SJSA1 (cell line): ENCODE results near the gene NHS. TPM values are rescaled to one million over a fixed set of nuclear protein-coding genes. Genes with fewer than 3 reads are reported as not detected.

ENCODE experiments used
- DNase-seq, 2 experiments: peaks; one replicate each; pipeline ENCODE4 v3.0.0-alpha.2; 2015 to 2020; ENCODE audit warnings: low spot score in 2 of 2, low read depth in 1 of 2
- H3K27ac ChIP-seq: fragments of 250-450 bp; sonication (Bioruptor Pico); 2 replicates; pipeline ENCODE4 v1.5.1; 2020; ENCODE audit warnings: mild to moderate bottlenecking, moderate library complexity
- H3K27me3 ChIP-seq: fragments of 250-450 bp; sonication (Bioruptor Pico); replicated peaks from 2 replicates; pipeline ENCODE4 v1.5.1; 2020; ENCODE audit warnings: mild to moderate bottlenecking, moderate library complexity
- H3K36me3 ChIP-seq: fragments of 250-450 bp; sonication (Bioruptor Pico); 2 replicates; pipeline ENCODE4 v1.5.1; 2020; ENCODE audit warnings: mild to moderate bottlenecking
- H3K4me1 ChIP-seq: fragments of 250-450 bp; sonication (Bioruptor Pico); replicated peaks from 2 replicates; pipeline ENCODE4 v1.6.1; 2021; ENCODE audit warnings: mild to moderate bottlenecking
- H3K4me3 ChIP-seq: fragments of 250-450 bp; sonication (Bioruptor Pico); 2 replicates; pipeline ENCODE4 v1.5.1; 2020; ENCODE audit warnings: mild to moderate bottlenecking
- H3K9me3 ChIP-seq: fragments of 250-450 bp; sonication (Bioruptor Pico); replicated peaks from 2 replicates; pipeline ENCODE4 v1.5.1; 2020; ENCODE audit warnings: mild to moderate bottlenecking
- total RNA-seq: library from RNA; depleted of rRNA; stranded (reverse); fragments of >200 nt; shearing (Covaris generic); gene quantifications from 2 replicates; pipeline ENCODE4 v1.2.3, GENCODE V29; 2014

NHS gene
- total RNA-seq, 1 experiment from 2014 or later, result 2.6 TPM

- peak overlapping the region; percentile 75 for H3K4me3 ChIP-seq
- H3K27me3 ChIP-seq, result no peaks in the 10 kb centered on the region
- H3K36me3 ChIP-seq, result no peaks in the 10 kb centered on the region
- no peak for DNase-seq
- H3K9me3 ChIP-seq, result no peaks in the 10 kb centered on the region
- H3K4me1 ChIP-seq, result 0 out of 2 replicates have a peak, but pooled peaks cover 3% of the 10 kb centered on the region
- H3K27ac ChIP-seq, result peak overlapping the region; percentile 93
These were observed 362.6 kb downstream of the NHS start for GRCh38 chrX:17737710-17737985.

GRCh38 chrX:17737986-17738713 is 363.1 kb downstream of the NHS start:
- Histone ChIP-seq H3K27me3 (no peaks in the 10 kb centered on the region), H3K27ac (peak overlapping the region; percentile 93), H3K36me3 (no peaks in the 10 kb centered on the region), H3K4me3 (peak overlapping the region; percentile 75), H3K9me3 (no peaks in the 10 kb centered on the region), H3K4me1 (0 out of 2 replicates have a peak, but pooled peaks cover 3% of the 10 kb centered on the region)
- DNase-seq, result peak; percentile 48 to 52

GRCh38 chrX:17738737-17739535 is 363.9 kb downstream of the NHS start:
- DNase-seq, result peak in 1 of 2 experiments; percentile 3
- H3K4me3 ChIP-seq, result peak overlapping the region; percentile 75
- H3K27ac ChIP-seq, result peak overlapping the region; percentile 93
- no peaks in the 10 kb centered on the region for H3K9me3 ChIP-seq
- H3K27me3 ChIP-seq, result no peaks in the 10 kb centered on the region
- H3K36me3 ChIP-seq, result no peaks in the 10 kb centered on the region
- H3K4me1 ChIP-seq, result peaks cover 7% of the 10 kb centered on the region

- no peak for DNase-seq
- H3K4me3 ChIP-seq, result no peak overlapping the region
- peaks cover 8% of the 10 kb centered on the region for H3K4me1 ChIP-seq
- H3K27me3 ChIP-seq, result no peaks in the 10 kb centered on the region
- no peaks in the 10 kb centered on the region for H3K9me3 ChIP-seq
- no peak overlapping the region for H3K27ac ChIP-seq
- no peaks in the 10 kb centered on the region for H3K36me3 ChIP-seq
These were observed 365.4 kb downstream of the NHS start for GRCh38 chrX:17740137-17741122.

GRCh38 chrX:17741123-17741511 is 366.1 kb downstream of the NHS start:
- DNase-seq, result no peak
- Histone ChIP-seq H3K27ac (no peak overlapping the region), H3K4me3 (no peak overlapping the region), H3K27me3 (no peaks in the 10 kb centered on the region), H3K36me3 (no peaks in the 10 kb centered on the region), H3K9me3 (no peaks in the 10 kb centered on the region), H3K4me1 (peaks cover 8% of the 10 kb centered on the region)

- no peak overlapping the region for H3K27ac ChIP-seq
- H3K36me3 ChIP-seq, result no peaks in the 10 kb centered on the region
- peaks cover 5% of the 10 kb centered on the region for H3K4me1 ChIP-seq
- no peaks in the 10 kb centered on the region for H3K9me3 ChIP-seq
- DNase-seq, result no peak
- no peak overlapping the region for H3K4me3 ChIP-seq
- no peaks in the 10 kb centered on the region for H3K27me3 ChIP-seq
These were observed 368.9 kb downstream of the NHS start for GRCh38 chrX:17743913-17744312.

GRCh38 chrX:17744896-17745523 is 370.0 kb downstream of the NHS start:
- DNase-seq, result no peak
- H3K27me3 ChIP-seq, result no peaks in the 10 kb centered on the region
- peaks cover 5% of the 10 kb centered on the region for H3K4me1 ChIP-seq
- peaks cover 2% of the 10 kb centered on the region; the same call in 1 of the 2 replicates for H3K36me3 ChIP-seq
- H3K4me3 ChIP-seq, result no peak overlapping the region
- H3K9me3 ChIP-seq, result no peaks in the 10 kb centered on the region
- no peak overlapping the region for H3K27ac ChIP-seq

- Histone ChIP-seq H3K4me1 (peaks cover 5% of the 10 kb centered on the region), H3K4me3 (no peak overlapping the region), H3K9me3 (no peaks in the 10 kb centered on the region), H3K27ac (no peak overlapping the region), H3K27me3 (no peaks in the 10 kb centered on the region), H3K36me3 (peaks cover 6% of the 10 kb centered on the region; the same call in 1 of the 2 replicates)
- no peak for DNase-seq
These were observed 372.7 kb downstream of the NHS start for GRCh38 chrX:17747692-17748091.

GRCh38 chrX:17748684-17749083 is 373.7 kb downstream of the NHS start:
- H3K9me3 ChIP-seq, result no peaks in the 10 kb centered on the region
- H3K27ac ChIP-seq, result no peak overlapping the region
- DNase-seq, result no peak
- no peaks in the 10 kb centered on the region for H3K27me3 ChIP-seq
- no peak overlapping the region for H3K4me3 ChIP-seq
- peaks cover 3% of the 10 kb centered on the region for H3K4me1 ChIP-seq
- peaks cover 6% of the 10 kb centered on the region; the same call in 1 of the 2 replicates for H3K36me3 ChIP-seq

GRCh38 chrX:17750436-17750835 is 375.4 kb downstream of the NHS start:
- Histone ChIP-seq H3K4me1 (no peaks in the 10 kb centered on the region), H3K36me3 (peaks cover 6% of the 10 kb centered on the region; the same call in 1 of the 2 replicates), H3K27ac (no peak overlapping the region), H3K4me3 (no peak overlapping the region), H3K27me3 (no peaks in the 10 kb centered on the region), H3K9me3 (no peaks in the 10 kb centered on the region)
- DNase-seq, result no peak

- Histone ChIP-seq H3K4me3 (no peak overlapping the region), H3K4me1 (no peaks in the 10 kb centered on the region), H3K27ac (no peak overlapping the region), H3K36me3 (no peaks in the 10 kb centered on the region), H3K9me3 (no peaks in the 10 kb centered on the region), H3K27me3 (no peaks in the 10 kb centered on the region)
- DNase-seq, result no peak
These were observed 383.4 kb downstream of the NHS start for GRCh38 chrX:17758382-17758781.

- no peaks in the 10 kb centered on the region for H3K27me3 ChIP-seq
- H3K4me3 ChIP-seq, result no peak overlapping the region
- no peaks in the 10 kb centered on the region for H3K4me1 ChIP-seq
- H3K9me3 ChIP-seq, result no peaks in the 10 kb centered on the region
- H3K27ac ChIP-seq, result no peak overlapping the region
- H3K36me3 ChIP-seq, result no peaks in the 10 kb centered on the region
- no peak for DNase-seq
These were observed 385.0 kb downstream of the NHS start for GRCh38 chrX:17759990-17760389.

- H3K4me1 ChIP-seq, result no peaks in the 10 kb centered on the region
- H3K9me3 ChIP-seq, result no peaks in the 10 kb centered on the region
- no peaks in the 10 kb centered on the region for H3K36me3 ChIP-seq
- H3K4me3 ChIP-seq, result no peak overlapping the region
- H3K27ac ChIP-seq, result no peak overlapping the region
- H3K27me3 ChIP-seq, result no peaks in the 10 kb centered on the region
- DNase-seq, result no peak
These were observed 392.7 kb downstream of the NHS start for GRCh38 chrX:17767734-17768133.
